CD4-positive, alpha-beta memory T cell (primary cell): ENCODE results near the gene NPTX1. TPM values are rescaled to one million over a fixed set of nuclear protein-coding genes. Genes with fewer than 3 reads are reported as not detected.
A peak's percentile ranks its signal among the peaks of the same experiment; 100 is the strongest.

Experiments used
- CTCF ChIA-PET: fragments of 350-600 bp; sonication (Branson Sonifier 250); formaldehyde crosslinking; loops from one replicate; lab custom pipeline; 2021; ENCODE audit warnings: inconsistent platforms; ENCODE audit not compliant: partially characterized antibody; lab: Charles Lee
- POLR2A ChIA-PET: fragments of 350-600 bp; sonication (Branson Sonifier 250); formaldehyde crosslinking; loops from one replicate; lab custom pipeline; 2021; ENCODE audit not compliant: partially characterized antibody; lab: Charles Lee
- DNase-seq, 5 donors: peaks; one replicate each; pipeline versions ENCODE4 v3.0.0 to v3.0.0-alpha.2; 2020 to 2022; ENCODE audit warnings: mixed read lengths in 1 of 5
- H3K27ac ChIP-seq: one replicate; pipeline ENCODE4 v1.7.0; 2013; ENCODE audit warnings: low read depth, low read length
- H3K27me3 ChIP-seq: 2 replicates; pipeline ENCODE4 v1.7.0; 2013; ENCODE audit warnings: mild to moderate bottlenecking, low read length, moderate library complexity; ENCODE audit not compliant: insufficient read depth
- H3K36me3 ChIP-seq: 2 replicates; pipeline ENCODE4 v1.7.0; 2013; ENCODE audit warnings: mild to moderate bottlenecking, low read length, moderate library complexity; ENCODE audit not compliant: insufficient read depth
- H3K4me1 ChIP-seq: 2 replicates; pipeline ENCODE4 v1.7.0; 2013; ENCODE audit warnings: mild to moderate bottlenecking, low read length, moderate library complexity; ENCODE audit not compliant: insufficient read depth
- H3K4me3 ChIP-seq, 2 donors: one replicate each; pipeline ENCODE4 v1.7.0; 2013; ENCODE audit warnings: low read length in 2 of 2, mild to moderate bottlenecking in 1 of 2
- H3K9me3 ChIP-seq, 2 donors: one replicate each; pipeline ENCODE4 v1.7.0; 2013; ENCODE audit warnings: low read length in 2 of 2, control low read depth in 1 of 2; ENCODE audit not compliant: control insufficient read depth in 1 of 2
- H3K27ac Mint-ChIP-seq, 7 donors: one replicate each; pipeline ENCODE4 v1.8.0; 2020 to 2021; ENCODE audit warnings: mixed read lengths in 7 of 7, mild to moderate bottlenecking in 6 of 7, inconsistent platforms in 3 of 7, moderate library complexity in 3 of 7
- H3K27me3 Mint-ChIP-seq, 2 donors: one replicate each; pipeline ENCODE4 v1.8.0; 2020 to 2021; ENCODE audit warnings: mixed read lengths in 2 of 2
- H3K36me3 Mint-ChIP-seq, 2 donors: one replicate each; pipeline ENCODE4 v1.8.0; 2020 to 2021; ENCODE audit warnings: mixed read lengths in 2 of 2, inconsistent platforms in 1 of 2, mild to moderate bottlenecking in 1 of 2
- H3K4me1 Mint-ChIP-seq, 4 donors: one replicate each; pipeline ENCODE4 v1.8.0; 2020 to 2021; ENCODE audit warnings: mixed read lengths in 4 of 4, mild to moderate bottlenecking in 1 of 4
- H3K4me3 Mint-ChIP-seq, 8 donors: one replicate each; pipeline ENCODE4 v1.8.0; 2020 to 2021; ENCODE audit warnings: mixed read lengths in 8 of 8, mild to moderate bottlenecking in 7 of 8, moderate library complexity in 6 of 8, inconsistent platforms in 3 of 8
- H3K9me3 Mint-ChIP-seq, 8 donors: one replicate each; pipeline ENCODE4 v1.8.0; 2020 to 2021; ENCODE audit warnings: mixed read lengths in 8 of 8, mild to moderate bottlenecking in 5 of 8, inconsistent platforms in 3 of 8, moderate library complexity in 1 of 8
- intact Hi-C: fragments of 100-400 bp; cut with micrococcal nuclease; formaldehyde crosslinking; loops from one replicate; pipeline ENCODE4 v1.15.1; 2023
- polyA plus RNA-seq, 2 donors: library from polyadenylated mRNA; unstranded; fragments of 300-500 nt; fragmentation: Illumina TruSeq; gene quantifications; one replicate each; pipeline ENCODE4 v1.2.3, GENCODE V29; 2021
- total RNA-seq, 2 experiments: library from RNA; stranded (reverse); gene quantifications; one replicate each; pipeline ENCODE4 v1.2.3, GENCODE V29; 2021

NPTX1 gene
- total and polyA plus RNA-seq, 4 experiments from 2014 or later = 0.38 TPM; not detected in 3

DNA sequence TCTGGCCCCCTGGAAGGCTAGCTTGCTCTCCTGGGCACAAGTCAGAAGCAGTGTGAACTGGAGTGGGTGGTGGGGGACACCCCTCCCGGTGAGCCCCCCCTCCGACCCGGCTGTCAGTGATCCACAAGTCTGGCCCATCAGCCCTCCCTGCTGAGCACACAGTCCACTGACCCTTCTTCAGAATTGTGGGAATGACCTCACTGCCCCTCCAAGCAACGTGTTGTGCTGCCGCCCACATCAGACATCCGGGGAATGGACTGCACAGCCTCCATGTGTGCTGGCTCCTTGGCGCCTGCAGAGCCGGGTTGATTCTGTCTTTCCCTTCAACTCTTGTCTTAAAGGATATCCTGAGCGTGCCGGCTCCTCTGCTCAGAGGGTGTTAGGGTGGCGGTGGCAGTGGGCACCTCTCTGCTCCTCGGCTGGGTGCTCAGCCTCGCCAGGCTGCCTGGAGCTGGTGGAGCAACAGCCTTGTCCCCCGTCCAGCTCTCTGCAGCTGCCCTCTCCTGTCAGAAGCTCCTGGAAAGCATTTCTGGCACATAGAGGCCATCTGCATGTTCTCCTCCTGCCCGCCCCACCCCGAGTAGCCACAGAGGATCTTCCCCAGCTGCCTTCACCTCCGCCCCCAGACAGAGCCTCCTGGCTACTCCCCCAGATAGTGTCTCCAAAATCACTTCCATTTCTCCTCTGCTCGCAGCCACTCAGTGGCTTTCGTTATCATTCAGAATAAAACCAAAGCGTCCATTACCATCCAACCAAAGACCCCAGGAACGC is 19.8 kb downstream of the NPTX1 start:
- no peaks in the 10 kb centered on the region for H3K36me3 ChIP-seq
- peak overlapping the region in 4 of 8 donors; percentile 21 to 68 (median 66) for H3K4me3 Mint-ChIP-seq
- H3K36me3 Mint-ChIP-seq = peaks cover 0 to 3% of the 10 kb centered on the region in 2 donors
- H3K27ac Mint-ChIP-seq = peak overlapping the region in 2 of 7 donors; percentile 80 to 95
- no peak overlapping the region for H3K4me3 ChIP-seq
- peak in 1 of 5 donors; percentile 9 for DNase-seq
- peaks cover 9 to 25% (median 12%) of the 10 kb centered on the region in 4 donors for H3K4me1 Mint-ChIP-seq
- POLR2A ChIA-PET = no interaction called here
- peaks cover 18 to 25% of the 10 kb centered on the region in 2 donors for H3K27me3 Mint-ChIP-seq
- CTCF ChIA-PET = no interaction called here
- no peaks in the 10 kb centered on the region for H3K27me3 ChIP-seq
- H3K9me3 Mint-ChIP-seq = peaks cover 0 to 4% (median 0%) of the 10 kb centered on the region in 8 donors
- H3K9me3 ChIP-seq = no peaks in the 10 kb centered on the region
- no peak overlapping the region for H3K27ac ChIP-seq
- H3K4me1 ChIP-seq = peaks cover 18% of the 10 kb centered on the region
- intact Hi-C loops = no loop called here

GRCh38 chr17:80455784-80456183 is 20.6 kb downstream of the NPTX1 start:
- Histone ChIP-seq H3K27ac (peak overlapping the region; percentile 93), H3K36me3 (no peaks in the 10 kb centered on the region), H3K4me1 (peaks cover 18% of the 10 kb centered on the region), H3K9me3 (no peaks in the 10 kb centered on the region), H3K4me3 (no peak overlapping the region), H3K27me3 (no peaks in the 10 kb centered on the region)
- Mint-ChIP-seq H3K27me3 (peaks cover 18 to 20% of the 10 kb centered on the region in 2 donors), H3K36me3 (peaks cover 0 to 3% of the 10 kb centered on the region in 2 donors), H3K4me3 (peak overlapping the region; percentile 65 to 92 (median 82)), H3K4me1 (peaks cover 9 to 25% (median 12%) of the 10 kb centered on the region in 4 donors), H3K9me3 (peaks cover 0 to 4% (median 0%) of the 10 kb centered on the region in 8 donors), H3K27ac (peak overlapping the region; percentile 78 to 98 (median 95))
- DNase-seq = peak in 1 of 5 donors; percentile 20
- intact Hi-C loops = no loop called here
- ChIA-PET POLR2A (interaction anchor here (1.0 to 2.7 kb wide), 12 partner anchors 10 to 1053 kb away, joined by 3 to 22 read pairs (median 6); partner anchors contain the start of gene ENDOV), CTCF (interaction anchor here (1.5 kb wide), 1 partner anchor 444 kb away, joined by 3 read pairs; no protein-coding TSS in a partner anchor)

DNA sequence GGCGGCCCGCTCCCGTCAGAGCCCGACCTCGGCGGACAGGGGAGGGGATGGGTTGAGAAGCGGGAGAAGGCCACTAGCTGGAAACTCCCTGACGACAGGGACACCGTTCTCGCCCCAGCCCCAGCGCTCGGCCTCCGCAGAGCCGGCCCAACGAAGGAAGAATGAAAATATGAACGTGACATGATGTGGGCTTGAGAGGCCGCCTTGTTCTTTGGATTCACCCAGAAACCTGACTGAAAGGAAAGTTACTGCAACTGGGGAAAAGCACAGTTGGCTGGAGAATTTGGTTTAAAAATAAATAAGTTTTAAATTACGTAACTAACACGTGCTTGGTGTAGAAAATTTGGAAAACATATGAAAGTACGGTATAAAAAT is 21.1 kb downstream of the NPTX1 start:
- CTCF ChIA-PET = interaction anchor here (0.7 to 1.5 kb wide), 3 partner anchors 28 to 454 kb away, joined by 3 to 6 read pairs (median 3); no protein-coding TSS in a partner anchor
- peak in 1 of 5 donors; percentile 60 for DNase-seq

DNA sequence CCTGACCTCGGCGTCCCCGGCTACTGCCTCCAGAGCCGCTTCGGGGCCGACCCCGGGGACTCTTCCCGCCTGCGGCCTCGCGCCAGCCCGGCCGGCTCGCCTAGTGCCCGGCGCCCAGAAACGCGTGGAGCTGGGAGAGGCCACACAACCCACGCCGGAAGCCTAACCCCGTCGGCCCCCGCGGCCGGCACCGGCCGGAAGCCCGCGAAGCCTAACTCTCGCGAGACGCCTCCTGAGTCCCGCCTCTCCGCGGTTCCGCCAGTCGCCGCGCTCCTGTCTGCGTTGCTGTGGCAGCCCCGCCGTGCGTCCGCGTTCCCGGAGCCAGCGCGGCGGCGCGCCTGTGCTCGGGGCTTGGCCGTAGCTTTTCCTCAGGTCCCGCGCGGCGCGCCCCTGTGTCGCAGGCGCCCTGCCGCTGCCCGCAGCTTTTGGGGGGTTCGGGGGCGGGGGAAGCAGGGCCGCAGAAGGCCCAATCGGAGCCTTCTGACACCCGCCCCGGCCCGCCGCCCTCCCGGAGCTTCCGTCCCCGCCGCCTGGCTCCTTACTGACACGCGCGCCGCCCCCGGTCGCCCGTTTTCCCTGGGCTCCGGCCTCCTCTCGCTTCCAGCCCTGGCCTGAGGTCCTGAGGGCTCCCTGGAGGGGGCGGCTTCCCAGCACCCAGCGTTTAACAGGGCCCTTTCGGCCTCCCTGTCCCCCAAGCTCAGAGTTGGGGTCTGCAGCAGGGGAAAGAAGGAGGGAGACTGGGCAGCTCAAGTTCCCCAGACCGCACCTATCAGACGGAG is 21.7 kb downstream of the NPTX1 start:
- Histone ChIP-seq H3K4me3 (peak overlapping the region; percentile 42 to 66), H3K27ac (peak overlapping the region; percentile 93), H3K4me1 (peaks cover 18% of the 10 kb centered on the region), H3K9me3 (no peaks in the 10 kb centered on the region), H3K36me3 (no peaks in the 10 kb centered on the region), H3K27me3 (no peaks in the 10 kb centered on the region)
- H3K36me3 Mint-ChIP-seq = peaks cover 0 to 3% of the 10 kb centered on the region in 2 donors
- DNase-seq = peak; percentile 92 to 96 (median 95)
- ChIA-PET CTCF (interaction anchor here (0.6 to 1.5 kb wide), 5 partner anchors 27 to 523 kb away, joined by 3 to 6 read pairs (median 3); no protein-coding TSS in a partner anchor), POLR2A (interaction anchor here (0.6 to 2.7 kb wide), 45 partner anchors 9 to 1229 kb away, joined by 3 to 22 read pairs (median 4); partner anchors contain the start of genes ACTG1, ARL16, CHMP6 and ENDOV)
- intact Hi-C loops = loop anchor here (1.0 kb wide), 2 partner anchors 39 to 90 kb away; partner anchors contain the start of genes ENDOV and RPTOR
- H3K9me3 Mint-ChIP-seq = peaks cover 0 to 4% (median 0%) of the 10 kb centered on the region in 8 donors
- peaks cover 9 to 25% (median 12%) of the 10 kb centered on the region in 4 donors for H3K4me1 Mint-ChIP-seq
- peak overlapping the region; percentile 89 to 93 (median 92) for H3K4me3 Mint-ChIP-seq
- peak overlapping the region; percentile 92 to 98 (median 96) for H3K27ac Mint-ChIP-seq
- peaks cover 14 to 17% of the 10 kb centered on the region in 2 donors for H3K27me3 Mint-ChIP-seq

More for the DNA sequence above, 21.1 kb downstream of the NPTX1 start:
- H3K9me3 Mint-ChIP-seq = peaks cover 0 to 4% (median 0%) of the 10 kb centered on the region in 8 donors
- H3K4me1 Mint-ChIP-seq = peaks cover 9 to 25% (median 12%) of the 10 kb centered on the region in 4 donors
- intact Hi-C loops = no loop called here
- H3K36me3 Mint-ChIP-seq = peaks cover 0 to 3% of the 10 kb centered on the region in 2 donors
- peak overlapping the region; percentile 42 to 66 for H3K4me3 ChIP-seq
- no peaks in the 10 kb centered on the region for H3K27me3 ChIP-seq
- no peaks in the 10 kb centered on the region for H3K9me3 ChIP-seq
- H3K4me3 Mint-ChIP-seq = peak overlapping the region; percentile 89 to 93 (median 92)
- POLR2A ChIA-PET = interaction anchor here (0.6 to 2.7 kb wide), 35 partner anchors 9 to 1228 kb away, joined by 3 to 22 read pairs (median 5); partner anchors contain the start of genes ARL16, CHMP6, ENDOV and FAAP100
- H3K36me3 ChIP-seq = no peaks in the 10 kb centered on the region
- peak overlapping the region; percentile 93 for H3K27ac ChIP-seq
- H3K27me3 Mint-ChIP-seq = peaks cover 15 to 17% of the 10 kb centered on the region in 2 donors
- H3K27ac Mint-ChIP-seq = peak overlapping the region; percentile 92 to 98 (median 96)
- peaks cover 18% of the 10 kb centered on the region for H3K4me1 ChIP-seq

DNA sequence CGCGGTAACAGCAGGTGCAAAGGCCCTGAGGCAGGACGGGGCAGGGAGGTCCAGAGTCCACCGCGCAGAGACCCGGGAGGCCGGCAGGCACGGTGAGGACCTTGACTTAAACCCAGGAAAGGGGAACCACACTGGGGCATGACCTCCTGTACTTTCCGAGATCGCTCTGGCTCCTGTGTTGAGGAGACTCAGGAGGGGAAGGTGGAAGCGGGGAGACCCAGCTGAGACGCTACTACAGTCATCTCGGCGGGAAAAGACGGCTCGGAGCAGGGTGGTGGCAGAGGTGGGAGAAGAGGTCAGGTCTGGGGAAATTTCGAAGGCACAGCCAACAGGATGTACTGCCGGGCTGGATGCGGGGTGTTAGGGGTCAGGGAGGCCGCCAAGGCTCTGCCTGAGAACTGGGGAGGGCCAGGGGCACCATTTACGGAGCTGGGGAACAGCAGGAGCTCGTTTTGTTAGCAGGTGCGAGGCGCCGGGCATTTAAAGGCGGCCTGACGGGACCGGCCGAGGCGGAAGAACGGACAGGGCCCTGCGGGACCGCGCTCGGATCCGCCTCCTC is 22.3 kb downstream of the NPTX1 start:
- peak overlapping the region; percentile 93 for H3K27ac ChIP-seq
- peaks cover 18% of the 10 kb centered on the region for H3K4me1 ChIP-seq
- CTCF ChIA-PET = interaction anchor here (0.6 to 1.5 kb wide), 4 partner anchors 27 to 524 kb away, joined by 3 to 6 read pairs (median 4); no protein-coding TSS in a partner anchor
- intact Hi-C loops = loop anchor here (1.0 kb wide), 2 partner anchors 39 to 90 kb away; partner anchors contain the start of genes ENDOV and RPTOR
- Mint-ChIP-seq H3K27me3 (peaks cover 8 to 11% of the 10 kb centered on the region in 2 donors), H3K4me3 (peak overlapping the region; percentile 89 to 93 (median 92)), H3K27ac (peak overlapping the region; percentile 93 to 98 (median 97)), H3K4me1 (peaks cover 9 to 25% (median 12%) of the 10 kb centered on the region in 4 donors), H3K36me3 (peaks cover 0 to 3% of the 10 kb centered on the region in 2 donors), H3K9me3 (peaks cover 0 to 4% (median 0%) of the 10 kb centered on the region in 8 donors)
- POLR2A ChIA-PET = interaction anchor here (0.8 to 2.7 kb wide), 36 partner anchors 8 to 1230 kb away, joined by 3 to 22 read pairs (median 4); partner anchors contain the start of genes ACTG1, ARL16, CHMP6 and ENDOV
- H3K36me3 ChIP-seq = no peaks in the 10 kb centered on the region
- peak in 1 of 5 donors; percentile 48 for DNase-seq
- peak overlapping the region; percentile 42 to 66 for H3K4me3 ChIP-seq
- no peaks in the 10 kb centered on the region for H3K27me3 ChIP-seq
- no peaks in the 10 kb centered on the region for H3K9me3 ChIP-seq
